NCI-H2081 (cell line): ENCODE measurements around the gene MRPL44.
"Not testable (repeated sequence)": the region's sequence is repeated elsewhere in the genome, so short reads cannot be mapped to it uniquely, and the experiment has no call there.

Experiments used
- DNase-seq, 2 experiments: peaks; one replicate each; lab custom pipeline; 2025; lab: John Stamatoyannopoulos, UW

Gene MRPL44

GRCh38 chr2:223936862-223937326 is 20.4 kb upstream of the MRPL44 start:
- DNase-seq: no peak

- DNase-seq: no peak
Measured at GRCh38 chr2:223937535-223937934, 19.7 kb upstream of the MRPL44 start.

GRCh38 chr2:223939438-223939837 is 17.8 kb upstream of the MRPL44 start:
- not testable (repeated sequence) for DNase-seq

- DNase-seq: no peak
Measured at GRCh38 chr2:223941579-223942277, 15.5 kb upstream of the MRPL44 start.

- no peak for DNase-seq
Measured at GRCh38 chr2:223943135-223943534, 14.1 kb upstream of the MRPL44 start.

- DNase-seq: no peak
Measured at GRCh38 chr2:223943561-223944008, 13.7 kb upstream of the MRPL44 start.

- DNase-seq: no peak
Measured at GRCh38 chr2:223944166-223944702, 13.0 kb upstream of the MRPL44 start.

GRCh38 chr2:223944703-223945531 is 12.3 kb upstream of the MRPL44 start, which contains the start of gene WDFY1:
WDFY1 (minus strand) TSS chr2:223945335; CDS start chr2:223945284, 51 bp downstream.
- peak; percentile 76 to 89 for DNase-seq

GRCh38 chr2:223945755-223946154 is 11.5 kb upstream of the MRPL44 start:
- DNase-seq: no peak

GRCh38 chr2:223947711-223948205 is 9.5 kb upstream of the MRPL44 start:
- DNase-seq: no peak

GRCh38 chr2:223949241-223949840 is 7.9 kb upstream of the MRPL44 start:
- DNase-seq: no peak

- DNase-seq: no peak
Measured at GRCh38 chr2:223950448-223951347, 6.6 kb upstream of the MRPL44 start.

- no peak for DNase-seq
Measured at GRCh38 chr2:223952280-223952968, 4.8 kb upstream of the MRPL44 start.

- no peak for DNase-seq
Measured at GRCh38 chr2:223954401-223954800, 2.9 kb upstream of the MRPL44 start.

GRCh38 chr2:223956300-223956699 is 963 bp upstream of the MRPL44 start:
- no peak for DNase-seq

- no peak for DNase-seq
Measured at GRCh38 chr2:223959688-223960087, 2.4 kb downstream of the MRPL44 start.

- DNase-seq: no peak
Measured at GRCh38 chr2:223967981-223968380, 10.7 kb downstream of the MRPL44 start.

GRCh38 chr2:223969315-223969714 is 12.1 kb downstream of the MRPL44 start:
- DNase-seq: no peak

- no peak for DNase-seq
Measured at GRCh38 chr2:223969856-223970255, 12.6 kb downstream of the MRPL44 start.

GRCh38 chr2:223970343-223971128 is 13.3 kb downstream of the MRPL44 start:
- DNase-seq: peak; percentile 32 to 35
